Endothelial cell of umbilical vein (primary cell): Measurements from ENCODE around the gene TREX2. TPM values are rescaled to one million over a fixed set of nuclear protein-coding genes. Genes with fewer than 3 reads are reported as not detected.

Source experiments
- BruUV-seq: library from RNA; stranded (reverse); fragments of 400-500 nt; replicated peaks from 2 replicates; lab custom pipeline; 2021; lab: Mats Ljungman, UMichigan
- CTCF ChIA-PET: fragments of 300-600, 350-600 bp; sonication (Branson Sonifier 250); formaldehyde crosslinking; loops from one replicate; lab custom pipeline; 2021; ENCODE audit warnings: antibody characterized with exemption, inconsistent platforms; lab: Charles Lee
- POLR2A ChIA-PET: fragments of 300-600, 350-600 bp; sonication (Branson Sonifier 250); formaldehyde crosslinking; loops from one replicate; lab custom pipeline; 2021; ENCODE audit warnings: antibody characterized with exemption, inconsistent platforms; lab: Charles Lee
- DNase-seq: peaks from one replicate; pipeline ENCODE4 v3.0.0-alpha.2; 2011; ENCODE audit warnings: low read depth, low spot score
- FAIRE-seq: peaks from 2 replicates; lab custom pipeline; 2011; peaks lifted over from hg19 to GRCh38; lab: Jason Lieb, UNC
- H2AFZ ChIP-seq: 2 replicates; pipeline ENCODE4 v1.6.0; 2012; ENCODE audit warnings: low read depth, low read length, control low read depth, inconsistent platforms
- H3K27ac ChIP-seq: 2 replicates; pipeline ENCODE4 v1.5.1; 2011; ENCODE audit warnings: low read depth, mild to moderate bottlenecking, control low read depth, low read length, moderate library complexity; ENCODE audit not compliant: insufficient read depth
- H3K27me3 ChIP-seq, 2 experiments: 2 replicates each; pipeline versions ENCODE4 v1.6.0 to v1.6.1; 2011; ENCODE audit warnings: low read length in 2 of 2, mixed read lengths in 1 of 2; ENCODE audit not compliant: control insufficient read depth in 2 of 2, insufficient read depth in 2 of 2
- H3K36me3 ChIP-seq, 2 experiments: 2 replicates in 1 of 2; 3 replicates in 1 of 2; pipeline ENCODE4 v1.5.1; 2011; ENCODE audit warnings: low read length in 2 of 2, mild to moderate bottlenecking in 1 of 2, moderate library complexity in 1 of 2; ENCODE audit not compliant: control insufficient read depth in 2 of 2, insufficient read depth in 2 of 2; ENCODE audit errors: extremely low read depth in 1 of 2
- H3K4me1 ChIP-seq: 3 replicates; pipeline ENCODE4 v1.5.1; 2011; ENCODE audit warnings: mild to moderate bottlenecking, low read length; ENCODE audit not compliant: control insufficient read depth, insufficient read depth; ENCODE audit errors: extremely low read depth
- H3K4me2 ChIP-seq: 2 replicates; pipeline ENCODE4 v1.6.1; 2011; ENCODE audit warnings: low read length, control low read depth, mixed read lengths; ENCODE audit not compliant: insufficient read depth
- H3K4me3 ChIP-seq, 3 experiments: fragments of 200-600 bp in 1 of 3; sonication (generic), shearing (Covaris generic) in 1 of 3; replicated peaks in 1 of 3; 2 replicates each; pipeline ENCODE4 v1.5.1; 2011 to 2016; ENCODE audit warnings: control low read depth in 3 of 3, low read length in 3 of 3, mild to moderate bottlenecking in 2 of 3, inconsistent platforms in 1 of 3, low read depth in 1 of 3, moderate library complexity in 1 of 3; ENCODE audit not compliant: insufficient read depth in 1 of 3
- H3K79me2 ChIP-seq: 2 replicates; pipeline ENCODE4 v1.6.0; 2012; ENCODE audit warnings: low read length, inconsistent platforms; ENCODE audit not compliant: control insufficient read depth, insufficient read depth
- H3K9ac ChIP-seq: replicated peaks from 2 replicates; pipeline ENCODE3; 2011; ENCODE audit warnings: low read length, control low read depth; ENCODE audit not compliant: insufficient read depth; ENCODE audit errors: extremely low read depth
- H3K9me1 ChIP-seq: replicated peaks from 3 replicates; pipeline ENCODE4 v1.6.0; 2011; ENCODE audit warnings: mild to moderate bottlenecking, low read length; ENCODE audit not compliant: control insufficient read depth, insufficient read depth; ENCODE audit errors: extremely low read depth
- H3K9me3 ChIP-seq: replicated peaks from 2 replicates; pipeline ENCODE4 v1.5.1; 2012; ENCODE audit warnings: low read length, inconsistent platforms; ENCODE audit not compliant: control insufficient read depth, insufficient read depth
- H4K20me1 ChIP-seq: replicated peaks from 2 replicates; pipeline ENCODE3; 2011; ENCODE audit warnings: mild to moderate bottlenecking, low read length; ENCODE audit not compliant: control insufficient read depth, insufficient read depth; ENCODE audit errors: extremely low read depth
- CTCF ChIP-seq, 2 donors: IDR thresholded peaks; 1 replicate in 1 of 2; 2 replicates in 1 of 2; pipeline ENCODE4 v1.5.1; 2011; ENCODE audit warnings: low read length in 2 of 2, mild to moderate bottlenecking in 2 of 2, moderate library complexity in 2 of 2, control low read depth in 1 of 2, inconsistent platforms in 1 of 2, low read depth in 1 of 2; ENCODE audit not compliant: insufficient read depth in 1 of 2; ENCODE audit errors: extremely low read depth in 1 of 2
- EZH2 ChIP-seq: IDR thresholded peaks from 2 replicates; pipeline ENCODE4 v1.6.1; 2012; ENCODE audit warnings: borderline replicate concordance, low read depth, mild to moderate bottlenecking, moderate library complexity, low read length, inconsistent platforms; ENCODE audit not compliant: severe bottlenecking
- FOS ChIP-seq: IDR thresholded peaks from 2 replicates; pipeline ENCODE4 v1.6.1; 2011; ENCODE audit warnings: mild to moderate bottlenecking, low read length, moderate library complexity, borderline replicate concordance; ENCODE audit not compliant: insufficient read depth
- GATA2 ChIP-seq: IDR thresholded peaks from 2 replicates; pipeline ENCODE4 v1.7.0; 2011; ENCODE audit warnings: low read depth, mild to moderate bottlenecking, moderate library complexity, mixed read lengths, low read length; ENCODE audit not compliant: insufficient read length, insufficient read depth
- JUN ChIP-seq: IDR thresholded peaks from 2 replicates; pipeline ENCODE4 v1.6.1; 2011; ENCODE audit warnings: borderline replicate concordance, low read depth; ENCODE audit not compliant: insufficient read length, insufficient read depth
- MAX ChIP-seq: IDR thresholded peaks from 2 replicates; pipeline ENCODE4 v1.6.1; 2011; ENCODE audit not compliant: insufficient read depth, insufficient read length
- MYC ChIP-seq: IDR thresholded peaks from one replicate; pipeline ENCODE4 v1.6.1; 2011; ENCODE audit warnings: mild to moderate bottlenecking, low read depth, low read length
- POLR2A ChIP-seq: IDR thresholded peaks from 2 replicates; pipeline ENCODE4 v1.6.1; 2012; ENCODE audit warnings: low read depth, mild to moderate bottlenecking, control low read depth, low read length
- POLR2AphosphoS5 ChIP-seq: IDR thresholded peaks from 2 replicates; pipeline ENCODE4 v1.6.1; 2012; ENCODE audit warnings: low read depth, mild to moderate bottlenecking, control low read depth, low read length, moderate library complexity; ENCODE audit not compliant: insufficient read depth
- dilution Hi-C: fragments of 300-500 bp; cut with MboI; formaldehyde crosslinking; loops from one replicate; pipeline ENCODE4 v1.15.0; 2019; ENCODE audit warnings: low sequenced_read_pairs; ENCODE audit not compliant: extremely low pct_ligation_motif_present
- intact Hi-C: fragments of 100-400 bp; cut with micrococcal nuclease; formaldehyde crosslinking; loops from one replicate; pipeline ENCODE4 v1.10.0; 2022
- polyA plus RNA-seq, 4 experiments: library from polyadenylated mRNA; depleted of rRNA in 3 of 4; stranded (reverse) in 3 of 4; unstranded in 1 of 4; fragments of >200 nt; gene quantifications; 2 replicates each; pipeline versions ENCODE4 v1.2.1 to v1.2.3, GENCODE V29; 2011 to 2012; ENCODE audit warnings: missing spikeins in 1 of 4
- total RNA-seq: library from RNA; stranded (reverse); gene quantifications from 2 replicates; pipeline ENCODE4 v1.2.3, GENCODE V29; 2021

TREX2 gene
- total and polyA plus RNA-seq, 2 donors (not counting 3 experiments of a cell fraction or from before 2014, with no cell fraction given), result 0.82 to 0.99 TPM

GRCh38 chrX:153410888-153411254 is 35.0 kb downstream of the TREX2 start:
- DNase-seq, result no peak
- H3K36me3 ChIP-seq, result no peaks in the 10 kb centered on the region
- ChIA-PET CTCF (no interaction called here), POLR2A (no interaction called here)
- FAIRE-seq, result no peak
- peak overlapping the region in 2 of 3 experiments; percentile 36 to 43 for H3K4me3 ChIP-seq
- intact Hi-C loops (no loop called here), dilution Hi-C loops (no loop called here)
- H3K4me1 ChIP-seq, result peaks cover 6% of the 10 kb centered on the region
- TF ChIP-seq CTCF (IDR thresholded peaks at IDR 0.05; ENCODE audit: extremely low read depth in 1 of 2, insufficient read depth in 1 of 2, low read depth in 1 of 2, low read length in 2 of 2) (no peak), EZH2 (no peak), MYC (no peak), POLR2A (no peak), JUN (no peak), POLR2AphosphoS5 (no peak), FOS (no peak), MAX (no peak), GATA2 (no peak)
- peak overlapping the region; percentile 71 for H2AFZ ChIP-seq
- H3K4me2 ChIP-seq, result peak overlapping the region; percentile 47
- H3K9me3 ChIP-seq, result no peaks in the 10 kb centered on the region
- H3K27me3 ChIP-seq, result no peaks in the 10 kb centered on the region
- no peak overlapping the region for H3K27ac ChIP-seq
- no peaks in the 10 kb centered on the region for H4K20me1 ChIP-seq
- H3K79me2 ChIP-seq, result no peaks in the 10 kb centered on the region
- no peak overlapping the region for H3K9ac ChIP-seq
- no TSS peak for BruUV-seq
- H3K9me1 ChIP-seq, result no peaks in the 10 kb centered on the region
